HG03432 (cell line): Measurements from ENCODE around the gene IL27RA.
"Not testable (repeated sequence)": the region's sequence is repeated elsewhere in the genome, so short reads cannot be mapped to it uniquely, and the experiment has no call there.

Experiments used
- ATAC-seq: cut with Tn5 transposase; IDR thresholded peaks from one replicate; pipeline ENCODE4 v1.9.1; 2021; ENCODE audit warnings: mild to moderate bottlenecking, moderate library complexity; ENCODE audit not compliant: unreplicated experiment

Gene IL27RA

DNA sequence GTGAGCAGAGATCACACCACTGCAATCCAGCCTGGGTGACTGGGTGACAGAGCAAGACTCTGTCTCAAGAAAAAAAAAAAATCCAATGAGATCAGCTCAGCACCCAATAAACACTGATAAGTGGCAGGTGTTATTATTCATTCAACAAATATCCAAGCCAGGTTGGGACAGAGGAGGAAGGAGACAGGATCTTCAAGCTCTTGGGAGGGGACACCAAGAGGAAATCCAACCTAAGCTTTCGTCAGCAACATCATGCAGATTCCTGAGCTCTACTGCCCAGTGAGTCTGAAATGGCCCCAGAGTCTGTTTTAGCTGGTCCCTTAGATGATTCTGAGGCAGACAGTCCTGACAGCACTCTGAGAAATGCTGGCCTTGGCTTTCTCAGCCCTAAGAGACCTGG lies 33.1 kb upstream of the IL27RA start:
- no peak for ATAC-seq

DNA sequence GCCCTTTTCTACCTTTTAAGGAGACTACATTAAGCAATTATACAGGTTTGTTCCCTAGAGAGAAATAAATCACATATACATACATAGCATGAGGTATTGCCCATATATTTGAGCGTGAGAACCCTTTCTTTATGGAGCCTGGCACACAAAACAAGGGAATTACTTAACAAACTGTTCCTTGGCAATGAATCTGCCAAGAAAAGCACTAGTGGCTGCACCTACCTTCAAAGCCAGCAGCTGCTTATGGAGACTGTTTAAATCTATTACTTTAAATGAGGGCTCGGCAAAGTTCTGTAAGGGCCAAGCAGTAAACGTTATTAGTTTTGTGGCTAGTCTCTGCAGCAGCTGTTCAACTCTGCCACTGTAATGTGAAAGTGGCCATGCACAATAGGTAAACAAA lies 32.5 kb upstream of the IL27RA start:
- no peak for ATAC-seq

DNA sequence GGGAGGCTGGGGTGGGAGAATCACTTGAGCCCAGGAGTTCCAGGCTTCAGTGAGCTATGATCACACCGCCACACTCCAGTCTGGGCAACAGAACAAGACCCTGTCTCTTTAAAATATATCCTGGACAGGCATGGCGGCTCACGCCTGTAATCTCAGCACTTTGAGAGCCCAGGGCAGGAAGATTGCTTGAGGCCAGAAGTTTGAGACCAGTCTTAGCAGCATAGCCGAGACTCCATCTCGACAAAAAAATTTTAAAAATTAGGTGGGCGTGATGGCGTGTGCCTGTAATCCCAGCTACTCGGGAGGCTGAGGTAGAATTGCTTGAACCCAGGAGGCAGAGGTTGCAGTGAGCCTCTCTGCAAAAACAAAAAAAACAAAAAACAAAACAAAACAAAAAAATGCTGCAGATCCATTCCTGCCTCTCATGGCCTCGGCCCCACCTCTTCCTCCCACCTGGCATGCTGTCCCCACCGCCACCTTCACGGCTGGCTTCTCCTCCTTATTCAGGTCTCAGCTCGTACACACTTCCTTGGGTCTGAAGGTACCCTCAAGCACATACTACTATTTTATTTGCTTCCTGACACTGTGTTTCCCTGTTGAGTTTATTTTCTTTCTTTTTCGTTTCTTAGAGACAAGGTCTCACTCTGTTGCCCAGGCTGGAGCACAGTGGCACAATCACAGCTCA lies 30.7 kb upstream of the IL27RA start:
- ATAC-seq: no peak

DNA sequence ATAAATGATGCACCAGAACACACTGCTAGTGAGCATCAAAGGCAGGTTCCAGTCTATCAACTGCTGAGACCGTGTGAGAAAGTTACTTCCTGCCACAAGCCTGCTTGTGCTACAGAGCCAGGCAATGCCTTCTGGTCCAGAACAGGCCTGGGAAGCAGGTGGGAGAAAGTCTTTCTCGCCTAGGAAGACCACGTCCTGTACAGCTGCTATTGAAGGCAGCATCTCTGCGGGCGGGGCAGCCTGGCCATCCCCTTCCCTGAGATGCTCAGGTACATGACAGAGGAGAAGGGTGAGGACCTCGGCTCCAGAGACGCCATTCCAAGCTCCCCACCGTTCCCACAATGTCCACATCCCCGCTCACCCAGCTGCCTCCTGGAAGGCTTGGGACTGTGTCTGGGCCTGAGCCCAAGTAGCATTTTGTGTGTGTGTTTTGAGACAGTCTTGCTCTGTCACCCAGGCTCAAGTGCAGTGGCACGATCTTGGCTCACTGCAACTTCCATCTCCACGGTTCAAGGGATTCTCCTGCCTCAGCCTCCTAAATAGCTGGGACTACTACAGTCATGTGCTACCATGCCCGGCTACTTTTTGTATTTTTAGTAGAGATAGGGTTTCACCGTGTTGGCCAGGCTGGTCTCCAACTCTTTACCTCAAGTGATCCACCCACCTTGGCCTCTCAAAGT lies 28.9 kb upstream of the IL27RA start:
- no peak for ATAC-seq

DNA sequence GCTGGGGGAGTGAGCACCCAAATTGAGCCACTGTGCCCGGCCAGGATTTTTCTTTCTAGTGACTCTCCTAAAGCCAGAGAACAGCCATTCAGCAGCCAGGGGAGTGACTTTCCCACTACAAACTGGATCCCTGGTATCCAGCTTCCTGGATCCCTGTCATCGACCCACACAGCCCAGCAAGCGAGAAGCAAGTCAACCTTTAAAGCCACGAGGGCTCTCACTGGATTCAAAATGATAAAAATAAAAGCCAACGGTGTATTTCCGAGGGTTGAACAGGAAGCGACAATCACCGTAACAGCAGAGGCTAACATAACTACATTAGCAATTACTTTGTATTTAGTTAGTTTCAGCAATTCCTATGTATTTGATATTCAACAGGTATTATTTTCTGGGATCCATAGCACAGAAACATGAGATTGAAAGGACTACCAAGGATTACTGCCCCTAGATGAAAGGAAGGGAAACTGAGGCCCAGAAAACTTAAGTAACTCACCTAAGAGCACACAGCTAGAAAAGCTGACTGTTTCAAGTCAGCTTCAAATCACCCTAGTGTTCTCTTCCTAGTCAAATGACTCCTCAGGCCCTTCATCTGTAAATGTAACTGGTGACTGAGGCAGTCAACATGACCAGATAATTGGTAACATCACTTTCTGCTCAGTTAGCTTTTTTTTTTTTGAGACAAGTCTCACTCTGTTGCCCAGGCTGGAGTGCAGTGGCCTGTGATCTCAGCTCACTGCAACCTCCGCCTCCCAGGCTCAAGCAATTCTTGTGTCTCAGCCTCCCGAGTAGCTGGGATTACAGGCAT lies 28.1 kb upstream of the IL27RA start:
- no peak for ATAC-seq

DNA sequence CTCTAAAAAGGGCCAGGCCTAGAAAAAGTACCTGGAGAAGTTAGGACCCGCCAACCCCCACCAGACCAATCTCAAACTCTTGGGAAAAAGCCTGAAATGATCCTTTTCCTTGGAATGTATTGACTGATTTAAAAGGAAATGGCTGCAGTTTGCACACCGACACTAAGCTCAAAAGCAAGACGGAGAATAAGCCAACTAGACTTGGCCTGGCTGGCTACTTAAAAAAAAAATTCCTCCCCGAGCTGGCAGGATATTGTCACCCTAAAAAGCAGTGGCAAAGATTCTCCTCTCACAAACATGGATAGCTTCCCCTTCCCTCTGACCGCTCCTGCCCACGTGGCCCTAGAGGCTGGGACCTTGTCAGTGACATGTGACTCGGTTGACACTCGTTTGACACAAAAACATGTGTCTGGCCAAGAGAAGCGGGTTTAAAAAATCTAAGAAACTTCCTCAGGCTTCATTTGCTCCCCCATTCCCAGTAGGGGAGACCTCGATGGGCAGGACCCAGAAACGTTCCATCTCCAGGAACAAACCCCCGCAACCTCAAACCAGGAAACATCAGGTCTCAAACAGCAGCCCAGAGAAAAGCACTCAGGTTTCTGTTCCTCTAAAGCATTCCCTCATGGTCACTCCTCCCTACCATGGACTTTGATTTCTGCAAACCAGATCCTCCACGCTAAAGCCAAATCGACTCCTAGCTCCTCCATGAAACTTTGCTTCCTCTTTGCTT lies 26.8 kb upstream of the IL27RA start:
- no peak for ATAC-seq

DNA sequence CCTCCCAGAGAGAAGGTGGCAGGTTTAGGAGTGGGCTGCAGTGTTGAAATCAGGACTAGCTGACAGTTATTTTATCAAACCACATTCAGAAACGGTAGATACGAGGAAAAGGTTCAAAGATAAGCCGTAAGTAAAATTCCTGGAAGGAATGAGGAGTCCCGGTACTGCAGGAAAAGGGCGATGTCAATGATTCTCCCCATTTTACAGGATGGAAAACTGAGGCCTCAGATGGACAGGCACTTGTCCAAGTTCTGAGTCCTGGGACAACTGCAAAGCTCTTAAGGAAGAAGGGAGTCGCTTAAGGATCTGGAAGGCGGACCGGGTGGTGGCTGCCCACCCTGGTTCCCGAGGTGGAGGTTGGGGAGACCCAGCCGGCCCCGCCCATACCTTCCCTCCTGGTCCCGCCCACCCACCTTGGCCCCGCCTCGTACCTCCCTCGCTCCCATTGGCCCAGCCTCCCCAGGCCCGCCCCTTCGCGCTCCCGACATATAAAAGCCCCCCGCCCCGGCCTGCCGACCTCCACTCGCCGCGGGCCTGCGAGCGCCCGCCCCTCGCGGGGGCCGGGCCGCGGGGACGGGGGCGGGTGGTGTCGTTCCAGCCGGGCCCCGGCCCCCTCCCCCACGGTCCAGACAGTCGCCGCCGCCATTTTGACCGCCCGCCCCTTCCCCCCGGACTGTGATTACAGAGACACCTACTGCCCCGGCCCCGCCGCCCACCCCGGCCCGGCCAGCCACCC lies 26.0 kb upstream of the IL27RA start:
- peak; percentile 45 for ATAC-seq

DNA sequence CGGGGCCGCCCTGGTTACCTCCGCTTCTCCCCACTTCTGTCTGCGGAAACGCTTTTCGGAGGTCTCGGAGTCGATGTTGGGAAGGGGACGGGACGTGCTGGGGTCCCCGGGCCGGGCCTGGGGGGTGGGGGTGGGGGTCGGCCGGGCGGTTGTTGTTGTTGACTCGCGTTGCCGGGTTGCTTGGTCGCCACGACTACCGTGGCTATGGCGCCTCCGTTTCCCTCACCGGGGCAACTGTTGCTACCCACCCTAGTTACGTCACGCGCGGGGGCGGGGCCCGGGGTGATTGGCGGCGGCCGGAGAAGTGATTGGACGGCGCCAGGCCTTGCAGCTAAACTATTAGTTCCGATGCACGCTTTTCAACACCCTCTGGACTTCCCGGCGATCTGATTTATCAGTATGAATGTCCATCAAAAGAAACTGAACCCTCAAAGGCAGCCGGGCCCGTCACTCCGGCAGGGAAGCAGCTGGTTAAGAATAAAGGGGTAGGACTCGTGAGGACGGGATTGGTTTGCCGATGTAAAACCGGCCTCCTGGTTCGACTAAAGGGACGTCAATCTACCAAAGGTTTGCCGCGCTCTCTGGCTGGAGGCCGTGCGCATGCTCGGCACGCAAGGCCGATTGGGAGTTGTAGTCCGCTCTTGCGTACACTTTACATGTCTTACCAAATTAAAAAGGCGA lies 25.3 kb upstream of the IL27RA start, which contains the start of gene RFX1:
RFX1 (minus strand) TSS at position 236 of the 681 bp plus-strand sequence. CDS start 12,477 bp downstream, outside the sequence.
- peak; percentile 74 for ATAC-seq

DNA sequence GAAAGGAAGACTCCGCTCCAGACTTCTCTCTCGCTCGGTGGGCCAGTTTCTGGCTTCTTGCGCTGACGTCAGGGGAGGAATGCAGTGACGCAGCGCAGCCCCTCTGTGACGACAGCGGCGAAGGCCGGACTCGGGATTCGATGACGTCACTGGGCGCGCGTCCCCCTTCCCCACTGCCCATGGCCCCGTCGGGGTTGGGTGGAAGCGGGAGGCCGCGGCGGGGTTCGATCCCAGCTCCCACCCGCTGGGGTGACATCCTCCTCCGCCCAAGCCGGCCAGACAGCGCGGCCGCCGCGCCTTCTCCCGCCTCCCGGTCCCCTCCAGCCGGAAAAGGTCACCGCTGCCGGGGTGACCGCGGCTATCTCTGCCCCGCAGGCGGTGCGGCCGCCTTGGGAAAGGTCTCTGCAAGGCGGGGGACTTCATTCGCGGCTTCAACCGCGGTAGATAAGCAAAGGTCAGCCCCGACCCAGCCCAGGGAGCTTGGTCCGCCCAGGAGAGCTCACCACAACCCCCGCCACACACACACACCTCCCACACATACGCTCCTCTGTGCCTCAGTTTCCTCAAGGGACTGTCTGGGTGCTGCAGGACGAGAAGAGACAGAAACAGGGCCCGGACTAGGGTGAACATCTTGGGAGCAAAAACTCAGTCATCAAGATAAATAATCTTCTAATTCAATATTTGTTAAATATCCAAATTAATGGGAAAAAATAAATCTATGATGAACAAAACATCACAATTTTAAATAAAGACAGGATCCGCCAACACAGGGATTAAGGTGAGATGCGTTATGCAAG lies 24.6 kb upstream of the IL27RA start:
- ATAC-seq: peak; percentile 37

DNA sequence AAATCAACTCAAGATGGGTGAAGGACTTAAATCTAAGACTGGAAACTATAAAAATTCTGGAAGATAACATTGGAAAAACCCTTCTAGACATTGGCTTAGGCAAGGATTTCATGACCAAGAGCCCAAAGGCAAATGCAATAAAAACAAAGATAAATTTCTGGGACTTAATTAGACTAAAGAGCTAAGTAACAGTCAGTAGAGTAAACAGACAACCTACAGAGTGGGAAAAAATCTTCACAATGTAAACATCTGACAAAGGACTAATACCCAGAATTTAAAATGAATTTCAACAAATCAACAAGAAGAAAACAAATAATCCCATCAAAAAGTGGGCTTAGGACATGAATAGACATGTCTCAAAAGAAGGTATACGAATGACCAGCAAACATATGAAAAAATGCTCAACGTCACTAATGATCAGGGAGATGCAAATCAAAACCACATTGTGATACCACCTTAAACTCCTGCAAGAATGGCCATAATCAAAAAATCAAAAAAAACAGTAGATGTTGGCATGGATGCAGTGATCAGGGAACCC lies 19.1 kb upstream of the IL27RA start:
- ATAC-seq: no peak

DNA sequence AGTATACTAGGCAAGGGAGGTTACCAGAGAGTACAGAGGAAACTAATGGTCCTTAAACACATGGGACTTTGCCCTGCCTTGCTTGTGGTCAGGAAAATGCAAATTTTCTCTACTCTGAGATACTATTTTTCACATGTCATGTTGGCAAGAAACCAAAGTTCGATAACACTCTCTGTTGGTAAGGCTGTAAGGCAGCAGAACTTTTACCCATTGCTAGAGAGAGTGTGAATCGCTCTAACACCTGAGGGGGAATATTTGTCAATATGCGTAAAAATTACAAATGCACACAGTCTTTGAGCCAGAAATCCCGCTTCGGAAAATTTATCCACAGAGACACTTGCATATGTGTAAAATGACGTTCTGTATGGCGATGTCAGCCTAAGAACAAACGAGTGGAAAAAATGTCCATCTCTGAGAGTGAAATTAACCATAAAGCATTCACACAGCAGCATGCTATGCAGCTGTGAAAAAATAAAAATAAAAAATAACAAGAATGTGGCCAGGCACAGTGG lies 16.0 kb upstream of the IL27RA start:
- peak; percentile 83 for ATAC-seq

DNA sequence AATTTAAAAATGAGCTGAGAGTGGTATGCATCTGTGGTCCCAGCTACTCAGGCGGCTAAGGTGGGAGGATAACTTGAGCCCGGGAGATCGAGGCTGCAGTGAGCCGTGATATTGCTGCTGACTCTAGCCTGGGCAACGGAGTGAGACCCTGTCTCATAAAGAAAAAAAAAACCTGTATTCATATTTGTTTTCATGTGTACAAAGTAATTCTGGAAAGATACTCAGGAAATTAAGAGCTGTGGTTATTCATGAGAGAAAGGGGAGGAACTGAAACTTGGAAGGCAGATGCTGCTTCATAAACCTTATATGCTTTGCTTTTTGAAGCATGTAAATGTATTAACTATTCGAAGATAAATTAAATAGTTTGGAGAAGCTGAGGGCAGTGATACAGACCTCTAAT lies 12.5 kb upstream of the IL27RA start:
- no peak for ATAC-seq

DNA sequence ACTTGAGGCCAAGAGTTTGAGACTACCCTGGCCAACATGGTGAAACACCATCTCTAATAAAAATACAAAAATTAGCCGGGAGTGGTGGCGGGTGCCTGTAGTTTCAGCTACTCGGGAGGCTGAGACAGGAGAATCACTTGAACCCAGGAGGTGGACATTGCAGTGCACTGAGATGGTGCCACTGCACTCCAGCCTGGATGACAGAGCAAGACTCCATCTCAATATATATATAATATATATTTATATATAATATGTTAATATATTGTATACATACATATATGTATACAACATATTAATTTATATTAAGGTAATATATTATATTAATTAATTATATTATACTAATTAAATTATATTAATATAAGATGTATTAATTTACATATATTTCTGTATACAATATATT lies 11.8 kb upstream of the IL27RA start:
- ATAC-seq: not testable (repeated sequence)

DNA sequence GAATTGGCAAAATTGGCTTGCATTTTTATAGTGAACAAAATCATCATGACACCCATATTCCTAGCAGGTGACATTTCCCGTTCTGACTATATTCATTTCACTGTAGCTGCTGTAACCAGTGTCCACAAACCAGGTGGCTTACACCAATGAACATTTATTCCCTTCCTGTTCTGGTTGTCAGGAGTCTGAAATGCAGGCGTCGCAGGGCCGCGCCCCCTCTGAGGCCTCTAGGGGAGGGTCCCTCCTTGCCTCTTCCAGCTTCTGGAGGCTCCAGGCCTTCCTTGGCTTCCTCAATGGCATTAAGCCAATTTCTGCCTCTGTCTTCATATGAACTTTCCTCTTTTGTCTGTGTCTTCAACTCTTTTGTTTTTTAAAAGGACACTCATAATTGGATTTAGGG lies 10.1 kb upstream of the IL27RA start:
- ATAC-seq: no peak

DNA sequence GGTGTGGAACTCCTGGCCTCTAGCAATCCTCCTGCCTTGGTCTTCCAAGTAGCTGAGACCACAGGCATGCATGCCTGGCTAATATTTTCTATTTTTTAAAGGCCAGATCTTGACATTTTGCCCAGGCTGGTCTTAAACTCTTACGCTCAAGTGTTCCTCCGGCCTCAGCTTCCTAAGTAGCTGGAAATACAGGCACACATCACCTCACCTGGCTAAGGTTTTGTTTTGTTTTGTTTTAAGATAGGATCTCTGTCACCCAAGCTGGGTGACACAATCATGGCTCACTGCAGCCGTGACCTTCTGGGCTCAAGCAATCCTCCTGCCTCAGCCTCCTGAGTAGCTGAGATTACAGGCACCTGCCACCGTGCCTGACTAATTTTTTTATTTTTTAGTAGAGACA lies 9.1 kb upstream of the IL27RA start:
- no peak for ATAC-seq

DNA sequence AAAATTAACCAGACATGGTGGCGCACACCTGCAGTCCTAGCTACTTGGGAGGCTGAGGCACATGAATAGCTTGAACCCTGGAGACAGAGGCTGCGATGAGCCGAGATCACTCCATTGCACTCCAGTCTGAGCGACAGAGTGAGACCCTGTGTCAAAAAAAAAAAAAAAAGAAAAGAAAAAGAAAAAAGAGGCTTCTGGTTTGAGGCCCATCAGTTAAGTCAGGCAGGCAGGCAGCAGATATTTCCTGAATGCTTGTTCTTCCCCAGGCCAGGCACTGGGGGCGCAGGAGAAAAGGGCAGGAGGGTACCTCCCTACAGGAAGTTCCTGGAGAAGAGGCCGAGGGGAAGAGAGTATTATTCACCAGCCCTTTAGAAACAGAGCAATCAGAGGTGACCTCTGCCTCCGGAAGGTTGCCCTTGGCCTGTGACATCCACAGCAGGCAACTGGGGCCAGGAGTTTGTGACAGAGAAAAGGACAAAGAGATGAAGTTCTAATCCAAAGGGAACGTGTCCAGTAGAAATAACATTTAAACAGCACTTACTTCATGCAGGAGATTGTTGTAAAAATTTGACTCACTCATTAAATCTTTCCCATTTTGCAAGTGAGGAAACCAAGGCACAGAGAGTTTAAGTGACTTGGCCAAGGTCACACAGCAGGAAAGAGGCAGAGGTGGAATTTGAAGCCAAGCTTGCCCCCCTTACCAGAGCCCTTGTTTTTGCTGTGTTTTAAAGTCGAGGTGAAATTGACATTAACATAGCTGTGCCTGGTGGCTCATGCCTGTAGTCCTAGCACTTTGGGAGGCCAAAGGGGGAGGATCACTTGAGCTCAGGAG lies 7.9 kb upstream of the IL27RA start:
- no peak for ATAC-seq

DNA sequence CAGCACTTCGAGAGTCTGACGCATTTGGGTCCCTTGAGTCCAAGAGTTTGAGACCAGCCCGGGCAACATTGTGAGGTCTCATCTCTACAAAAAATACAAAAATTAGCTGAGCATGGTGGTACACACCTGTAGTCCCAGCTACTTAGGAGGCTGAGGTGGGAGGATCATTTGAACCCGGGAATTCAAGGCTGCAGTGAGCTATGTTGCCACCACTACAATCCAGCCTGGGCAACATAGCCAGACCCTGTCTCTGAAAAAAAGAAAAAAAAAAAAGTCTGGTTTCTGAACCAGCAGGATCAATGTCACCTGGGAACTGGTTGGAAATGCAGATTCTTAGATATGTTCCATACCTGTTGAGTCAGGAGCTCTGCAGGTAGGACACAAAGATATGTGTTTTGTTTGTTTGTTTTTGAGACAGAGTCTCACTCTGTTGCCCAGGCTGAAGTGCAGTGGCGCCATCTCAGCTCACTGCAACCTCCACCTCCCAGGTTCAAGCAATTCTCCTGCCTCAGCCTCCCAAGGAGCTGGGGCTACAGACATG lies 4.8 kb upstream of the IL27RA start:
- ATAC-seq: not testable (repeated sequence)
